HEK293 (cell line): ENCODE data around the gene PDCD1LG2.

ENCODE experiments used
- CTCF ChIA-PET: fragments of 350-600 bp; formaldehyde crosslinking; extraction: SDS; loops from one replicate; lab custom pipeline; 2021; ENCODE audit warnings: antibody characterized with exemption; lab: Yijun Ruan, JAX
- POLR2A ChIA-PET: fragments of 300-600 bp; formaldehyde crosslinking; extraction: SDS; loops from one replicate; lab custom pipeline; 2020; ENCODE audit warnings: antibody characterized with exemption, inconsistent platforms; lab: Yijun Ruan, JAX
- H3K27ac ChIP-seq: fragments of 200-500 bp; sonication (Bioruptor generic); 2 replicates; pipeline ENCODE4 v1.5.1; 2014; ENCODE audit warnings: low read depth, low read length, control low read depth, inconsistent platforms; ENCODE audit errors: extremely low read depth
- H3K36me3 ChIP-seq, 2 experiments: fragments of 200-500 bp in 1 of 2; sonication (Bioruptor generic) in 1 of 2; 1 replicate in 1 of 2; 2 replicates in 1 of 2; pipeline ENCODE4 v1.5.1; 2014 to 2017; ENCODE audit warnings: inconsistent platforms in 2 of 2, low read length in 2 of 2; ENCODE audit not compliant: control insufficient read depth in 2 of 2, insufficient read depth in 1 of 2
- H3K4me1 ChIP-seq: fragments of 200-500 bp; sonication (Bioruptor generic); 2 replicates; pipeline ENCODE4 v1.5.1; 2014; ENCODE audit warnings: mild to moderate bottlenecking, low read length, inconsistent platforms; ENCODE audit not compliant: control insufficient read depth, insufficient read depth
- H3K4me3 ChIP-seq: 2 replicates; pipeline ENCODE4 v1.5.1; 2011; ENCODE audit warnings: low read depth, mild to moderate bottlenecking, control low read depth, low read length, moderate library complexity
- H3K9me3 ChIP-seq: fragments of 200-500 bp; sonication (Bioruptor generic); 2 replicates; pipeline ENCODE4 v1.5.1; 2014; ENCODE audit warnings: low read depth, low read length, inconsistent platforms; ENCODE audit not compliant: control insufficient read depth, insufficient read depth
- FEZF1 ChIP-seq: fragments of 450-650 bp; formaldehyde crosslinking; IDR thresholded peaks from 2 replicates; pipeline ENCODE4 v1.5.1; 2016; ENCODE audit warnings: missing biosample characterization, missing genetic modification characterization
- IKZF3 ChIP-seq: fragments of 450-650 bp; IDR thresholded peaks from 2 replicates; pipeline ENCODE4 v1.5.0; 2018; ENCODE audit warnings: missing biosample characterization, mild to moderate bottlenecking, missing genetic modification characterization, moderate library complexity
- KLF17 ChIP-seq: fragments of 450-650 bp; formaldehyde crosslinking; IDR thresholded peaks from 2 replicates; pipeline ENCODE4 v1.5.1; 2016; ENCODE audit warnings: missing biosample characterization, missing genetic modification characterization
- PATZ1 ChIP-seq: fragments of 450-650 bp; formaldehyde crosslinking; IDR thresholded peaks from 2 replicates; pipeline ENCODE4 v1.5.1; 2016; ENCODE audit warnings: missing biosample characterization, missing genetic modification characterization
- SALL2 ChIP-seq: fragments of 450-650 bp; formaldehyde crosslinking; IDR thresholded peaks from 2 replicates; pipeline ENCODE4 v1.5.0; 2017; ENCODE audit warnings: missing biosample characterization, mild to moderate bottlenecking, missing genetic modification characterization, borderline replicate concordance
- ZBTB20 ChIP-seq: fragments of 450-650 bp; formaldehyde crosslinking; IDR thresholded peaks from 2 replicates; pipeline ENCODE4 v1.5.1; 2016; ENCODE audit warnings: missing biosample characterization, missing genetic modification characterization
- ZNF133 ChIP-seq: fragments of 450-650 bp; formaldehyde crosslinking; IDR thresholded peaks from 2 replicates; pipeline ENCODE4 v1.5.1; 2016; ENCODE audit warnings: missing biosample characterization, missing genetic modification characterization
- ZNF2 ChIP-seq: fragments of 450-650 bp; formaldehyde crosslinking; IDR thresholded peaks from 2 replicates; pipeline ENCODE4 v1.5.1; 2016; ENCODE audit warnings: missing biosample characterization, missing genetic modification characterization
- ZNF214 ChIP-seq: fragments of 450-650 bp; formaldehyde crosslinking; IDR thresholded peaks from 2 replicates; pipeline ENCODE4 v1.5.1; 2017; ENCODE audit warnings: missing biosample characterization, mild to moderate bottlenecking, missing genetic modification characterization, borderline replicate concordance
- ZNF280D ChIP-seq: fragments of 450-650 bp; formaldehyde crosslinking; IDR thresholded peaks from 2 replicates; pipeline ENCODE4 v1.5.1; 2016; ENCODE audit warnings: missing biosample characterization, missing genetic modification characterization
- ZNF335 ChIP-seq: fragments of 450-650 bp; formaldehyde crosslinking; conservative IDR thresholded peaks from 2 replicates; pipeline ENCODE4 v1.5.1; 2016; ENCODE audit warnings: missing biosample characterization, missing genetic modification characterization
- ZNF366 ChIP-seq: fragments of 450-650 bp; formaldehyde crosslinking; conservative IDR thresholded peaks from 2 replicates; pipeline ENCODE4 v1.5.1; 2016; ENCODE audit warnings: missing biosample characterization, missing genetic modification characterization
- ZNF391 ChIP-seq: fragments of 450-650 bp; formaldehyde crosslinking; IDR thresholded peaks from 2 replicates; pipeline ENCODE4 v1.5.1; 2016; ENCODE audit warnings: low read depth, missing biosample characterization, missing genetic modification characterization, borderline replicate concordance
- ZNF423 ChIP-seq: fragments of 450-650 bp; formaldehyde crosslinking; IDR thresholded peaks from 2 replicates; pipeline ENCODE4 v1.5.1; 2016; ENCODE audit warnings: missing biosample characterization, missing genetic modification characterization
- ZNF488 ChIP-seq: fragments of 450-650 bp; formaldehyde crosslinking; IDR thresholded peaks from 2 replicates; pipeline ENCODE4 v1.5.1; 2016; ENCODE audit warnings: missing biosample characterization, missing genetic modification characterization
- ZNF521 ChIP-seq: fragments of 450-650 bp; formaldehyde crosslinking; IDR thresholded peaks from 2 replicates; pipeline ENCODE4 v1.5.1; 2017; ENCODE audit warnings: missing biosample characterization, mild to moderate bottlenecking, missing genetic modification characterization
- ZNF654 ChIP-seq: fragments of 450-650 bp; formaldehyde crosslinking; IDR thresholded peaks from 2 replicates; pipeline ENCODE4 v1.5.1; 2016; ENCODE audit warnings: low read depth, missing biosample characterization, missing genetic modification characterization
- ZNF768 ChIP-seq: fragments of 450-650 bp; formaldehyde crosslinking; IDR thresholded peaks from 2 replicates; pipeline ENCODE4 v1.5.1; 2018; ENCODE audit warnings: missing biosample characterization, mild to moderate bottlenecking, missing genetic modification characterization
- ZNF791 ChIP-seq: fragments of 450-650 bp; formaldehyde crosslinking; IDR thresholded peaks from 2 replicates; pipeline ENCODE4 v1.5.1; 2016; ENCODE audit warnings: missing biosample characterization, missing genetic modification characterization

Gene PDCD1LG2

DNA sequence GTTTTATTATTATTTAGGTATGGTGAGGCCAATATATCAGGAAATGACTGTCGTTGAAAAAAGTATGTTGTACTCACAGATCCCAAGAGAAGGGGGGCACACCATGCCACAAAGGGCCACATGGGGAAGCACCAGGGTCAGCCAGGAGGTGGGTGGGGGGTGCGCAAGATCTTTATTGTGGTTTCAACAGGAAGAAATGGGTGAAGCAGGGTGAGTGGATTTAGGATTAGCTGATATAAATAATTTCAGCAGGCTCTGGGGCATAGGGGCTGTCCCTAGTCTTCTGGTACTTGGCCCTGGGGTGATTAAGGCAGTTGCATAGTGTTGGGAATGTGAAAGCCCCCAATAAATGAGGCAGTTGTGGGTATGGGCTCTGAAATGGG lies 8.6 kb downstream of the PDCD1LG2 start:
- CTCF ChIA-PET, result no interaction called here
- POLR2A ChIA-PET, result no interaction called here
- Histone ChIP-seq H3K4me3 (no peak overlapping the region), H3K36me3 (no peaks in the 10 kb centered on the region)
- no peak for TF ChIP-seq ZNF768 (tag by site-specific recombination)
- TF ChIP-seq, all 188 proteins: peak for 0
- Histone ChIP-seq H3K27ac (no peak overlapping the region), H3K9me3 (no peaks in the 10 kb centered on the region), H3K4me1 (no peaks in the 10 kb centered on the region)

DNA sequence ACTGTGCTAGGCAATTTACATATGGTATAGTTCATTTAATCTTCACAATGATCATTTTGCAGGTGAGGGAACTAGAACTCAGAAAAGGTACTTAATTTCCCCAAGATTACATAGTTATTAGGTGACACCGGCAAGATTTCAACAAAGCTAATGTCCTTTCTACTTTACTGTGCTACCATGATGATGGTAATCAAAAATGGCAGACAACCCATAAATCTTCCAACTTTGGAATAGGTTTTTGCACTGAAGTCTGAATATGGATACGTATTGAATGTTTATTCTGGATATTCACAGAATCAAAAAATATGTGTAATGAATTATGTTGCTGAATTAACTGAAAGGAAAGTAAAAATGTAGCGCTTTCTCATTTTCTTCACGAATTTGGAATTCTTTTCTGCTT lies 13.8 kb downstream of the PDCD1LG2 start:
- H3K9me3 ChIP-seq, result no peaks in the 10 kb centered on the region
- H3K27ac ChIP-seq, result no peak overlapping the region
- ChIA-PET CTCF (no interaction called here), POLR2A (no interaction called here)
- H3K4me3 ChIP-seq, result no peak overlapping the region
- no peak for TF ChIP-seq ZNF280D (tag by site-specific recombination)
- TF ChIP-seq ZNF391, result no peak
- no peak for TF ChIP-seq ZNF488
- no peak for TF ChIP-seq ZNF366 (tag by site-specific recombination)
- TF ChIP-seq SALL2 (tag by site-specific recombination), result no peak
- TF ChIP-seq ZNF214 (tag by site-specific recombination), result no peak
- no peak for TF ChIP-seq FEZF1 (tag by site-specific recombination)
- no peak for TF ChIP-seq ZNF335
- TF ChIP-seq KLF17 (tag by site-specific recombination), result no peak
- no peak for TF ChIP-seq ZBTB20
- TF ChIP-seq ZNF521, result no peak
- TF ChIP-seq ZNF791 (tag by site-specific recombination), result no peak
- no peak for TF ChIP-seq IKZF3 (tag by site-specific recombination)
- TF ChIP-seq ZNF423 (tag by site-specific recombination), result no peak
- no peak for TF ChIP-seq PATZ1 (tag by site-specific recombination)
- TF ChIP-seq ZNF654 (tag by site-specific recombination), result no peak
- TF ChIP-seq ZNF2, result no peak
- TF ChIP-seq ZNF133 (tag by site-specific recombination), result no peak
- H3K36me3 ChIP-seq, result no peaks in the 10 kb centered on the region
- no peaks in the 10 kb centered on the region for H3K4me1 ChIP-seq
